Hepatocyte (in vitro differentiated cells): ENCODE measurements around the gene TM7SF2. TPM values are rescaled to one million over a fixed set of nuclear protein-coding genes. Genes with fewer than 3 reads are reported as not detected.
"Not testable (repeated sequence)": the region's sequence is repeated elsewhere in the genome, so short reads cannot be mapped to it uniquely, and the experiment has no call there.

ENCODE experiments used
- DNase-seq: peaks from one replicate; pipeline ENCODE4 v3.0.0-alpha.2; 2016; ENCODE audit warnings: low spot score
- H2AFZ ChIP-seq: fragments of 200-600 bp; sonication (generic); 2 replicates; pipeline ENCODE4 v1.6.0; 2016; ENCODE audit warnings: antibody characterized with exemption, mild to moderate bottlenecking
- H3K27ac ChIP-seq: fragments of 200-600 bp; sonication (generic); 2 replicates; pipeline ENCODE4 v1.5.1; 2016; ENCODE audit warnings: mild to moderate bottlenecking
- H3K27me3 ChIP-seq: fragments of 200-600 bp; sonication (generic); 2 replicates; pipeline ENCODE4 v1.6.1; 2016
- H3K36me3 ChIP-seq: fragments of 200-600 bp; sonication (generic); replicated peaks from 2 replicates; pipeline ENCODE4 v1.5.1; 2016; ENCODE audit warnings: low read depth; ENCODE audit not compliant: insufficient read depth
- H3K4me1 ChIP-seq: fragments of 200-600 bp; sonication (generic); 2 replicates; pipeline ENCODE4 v1.5.1; 2016; ENCODE audit warnings: mild to moderate bottlenecking, moderate library complexity; ENCODE audit not compliant: insufficient read depth
- H3K4me2 ChIP-seq: fragments of 200-600 bp; sonication (generic); 2 replicates; pipeline ENCODE4 v1.6.0; 2016
- H3K4me3 ChIP-seq: fragments of 200-600 bp; sonication (generic); 2 replicates; pipeline ENCODE4 v1.5.1; 2016; ENCODE audit warnings: mild to moderate bottlenecking
- H3K79me2 ChIP-seq: fragments of 200-600 bp; sonication (generic); 2 replicates; pipeline ENCODE4 v1.6.0; 2017; ENCODE audit warnings: mild to moderate bottlenecking
- H3K9me2 ChIP-seq: fragments of 200-600 bp; sonication (generic); replicated peaks from 2 replicates; pipeline ENCODE4 v1.6.0; 2017; ENCODE audit warnings: mild to moderate bottlenecking; ENCODE audit not compliant: insufficient read depth
- H3K9me3 ChIP-seq: fragments of 200-600 bp; sonication (generic); 2 replicates; pipeline ENCODE4 v1.5.1; 2016; ENCODE audit warnings: low read depth, mild to moderate bottlenecking
- H4K20me1 ChIP-seq: fragments of 200-600 bp; sonication (generic); 2 replicates; pipeline ENCODE4 v1.6.0; 2016; ENCODE audit warnings: mild to moderate bottlenecking; ENCODE audit not compliant: insufficient read depth, poor library complexity, severe bottlenecking
- EZH2 ChIP-seq: fragments of 200-600 bp; sonication (generic); IDR thresholded peaks from 2 replicates; pipeline ENCODE4 v1.6.1; 2016; ENCODE audit warnings: antibody characterized with exemption, mild to moderate bottlenecking, borderline replicate concordance
- EZH2phosphoT487 ChIP-seq: fragments of 200-600 bp; sonication (generic); IDR thresholded peaks from one replicate; pipeline ENCODE4 v1.6.1; 2018; ENCODE audit warnings: antibody characterized with exemption, mild to moderate bottlenecking, low read depth, moderate library complexity; ENCODE audit not compliant: unreplicated experiment, severe bottlenecking
- WGBS: methylation state at CpG from one replicate; pipeline ENCODE4 v1.1.6; 2016; ENCODE audit warnings: low lambda C conversion rate; ENCODE audit errors: missing lambda C conversion rate; 5-methylcytosine and 5-hydroxymethylcytosine counted together
- polyA plus RNA-seq: library from polyadenylated mRNA; unstranded; fragments of >200 nt; fragmentation: Nextera tagmentation; extraction: Ambion mirVana; gene quantifications from 2 replicates; pipeline ENCODE4 v1.2.1, GENCODE V29; 2016
- total RNA-seq: library from RNA; depleted of rRNA; stranded (reverse); fragments of >200 nt; gene quantifications from 2 replicates; pipeline ENCODE4 v1.2.3, GENCODE V29; 2014
- TF ChIP-seq, protein P1 (sequence below): fragments of 200-600 bp; sonication (generic); IDR thresholded peaks from 2 replicates; pipeline ENCODE4 v1.5.1; 2016; ENCODE audit warnings: antibody characterized with exemption, mild to moderate bottlenecking; ENCODE audit not compliant: poor library complexity

TM7SF2 gene
- total and polyA plus RNA-seq, 2 experiments from 2014 or later: 133 to 209 TPM

DNA sequence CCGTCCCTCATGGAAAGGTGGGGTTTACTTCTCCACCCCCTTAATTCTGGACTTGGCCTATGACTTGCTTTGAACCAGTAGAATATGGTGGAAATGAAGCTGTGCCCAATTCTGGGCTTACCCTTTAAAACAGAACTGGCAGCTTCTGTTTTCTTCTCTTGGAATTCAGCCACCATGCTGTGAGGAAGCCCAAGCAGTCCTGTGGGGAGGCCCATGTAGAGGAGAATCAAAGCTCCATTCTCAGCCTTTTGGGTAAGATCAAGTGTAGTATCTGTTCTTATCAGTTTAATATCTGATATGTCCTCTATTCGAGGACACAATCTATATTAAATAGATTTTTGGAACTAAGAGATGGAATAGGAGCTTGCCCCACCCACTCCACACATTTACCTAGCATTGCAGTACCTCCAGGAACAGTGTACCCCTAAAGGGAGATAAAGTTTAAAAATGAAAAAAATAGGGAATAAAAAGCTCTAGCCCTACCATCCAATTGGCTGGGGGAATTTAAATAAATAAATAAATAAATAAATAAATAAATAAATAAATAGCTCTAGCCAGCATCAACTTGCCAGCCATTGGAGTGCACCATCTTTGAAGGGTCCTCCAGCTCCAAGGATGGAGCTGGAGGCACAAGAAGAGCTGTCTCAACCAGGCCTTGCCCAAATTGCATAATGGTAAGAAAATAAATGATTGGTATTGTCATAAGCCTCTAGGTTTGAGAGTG lies 35.8 kb downstream of the TM7SF2 start:
- no peak overlapping the region for H3K4me3 ChIP-seq
- TF ChIP-seq EZH2phosphoT487: no peak
- no peak for TF ChIP-seq EZH2
- TF ChIP-seq, protein P1, sequence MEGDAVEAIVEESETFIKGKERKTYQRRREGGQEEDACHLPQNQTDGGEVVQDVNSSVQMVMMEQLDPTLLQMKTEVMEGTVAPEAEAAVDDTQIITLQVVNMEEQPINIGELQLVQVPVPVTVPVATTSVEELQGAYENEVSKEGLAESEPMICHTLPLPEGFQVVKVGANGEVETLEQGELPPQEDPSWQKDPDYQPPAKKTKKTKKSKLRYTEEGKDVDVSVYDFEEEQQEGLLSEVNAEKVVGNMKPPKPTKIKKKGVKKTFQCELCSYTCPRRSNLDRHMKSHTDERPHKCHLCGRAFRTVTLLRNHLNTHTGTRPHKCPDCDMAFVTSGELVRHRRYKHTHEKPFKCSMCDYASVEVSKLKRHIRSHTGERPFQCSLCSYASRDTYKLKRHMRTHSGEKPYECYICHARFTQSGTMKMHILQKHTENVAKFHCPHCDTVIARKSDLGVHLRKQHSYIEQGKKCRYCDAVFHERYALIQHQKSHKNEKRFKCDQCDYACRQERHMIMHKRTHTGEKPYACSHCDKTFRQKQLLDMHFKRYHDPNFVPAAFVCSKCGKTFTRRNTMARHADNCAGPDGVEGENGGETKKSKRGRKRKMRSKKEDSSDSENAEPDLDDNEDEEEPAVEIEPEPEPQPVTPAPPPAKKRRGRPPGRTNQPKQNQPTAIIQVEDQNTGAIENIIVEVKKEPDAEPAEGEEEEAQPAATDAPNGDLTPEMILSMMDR: no peak
- H3K4me1 ChIP-seq: peaks cover 8% of the 10 kb centered on the region
- H3K9me3 ChIP-seq: no peaks in the 10 kb centered on the region
- WGBS: 86% methylated on average over 2 of the region's 2 CpGs
- no peaks in the 10 kb centered on the region for H3K79me2 ChIP-seq
- H4K20me1 ChIP-seq: no peaks in the 10 kb centered on the region
- H3K27ac ChIP-seq: no peak overlapping the region
- no peaks in the 10 kb centered on the region for H3K27me3 ChIP-seq
- no peak for DNase-seq
- no peaks in the 10 kb centered on the region for H3K36me3 ChIP-seq
- no peak overlapping the region for H2AFZ ChIP-seq
- no peak overlapping the region for H3K4me2 ChIP-seq
- H3K9me2 ChIP-seq: no peaks in the 10 kb centered on the region

DNA sequence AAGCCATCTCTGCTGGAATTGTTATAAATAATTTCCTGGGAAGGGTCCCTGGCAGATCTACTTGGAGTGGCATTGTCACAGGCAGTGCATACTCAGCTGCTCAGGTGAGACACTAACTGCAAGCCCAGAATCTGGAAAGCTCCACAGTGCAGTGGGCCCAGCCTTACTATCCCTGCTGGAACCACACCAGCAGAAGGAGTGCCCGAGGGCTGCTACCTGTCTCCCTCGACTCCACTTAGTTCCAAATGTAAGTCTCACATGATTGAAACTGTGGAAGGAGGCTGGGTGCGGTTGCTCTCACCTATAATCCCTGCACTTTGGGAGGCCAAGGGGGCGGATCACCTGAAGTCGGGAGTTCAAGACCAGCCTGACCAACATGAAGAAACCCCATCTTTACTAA lies 37.0 kb downstream of the TM7SF2 start:
- DNase-seq: no peak
- Histone ChIP-seq H3K9me2 (no peaks in the 10 kb centered on the region), H2AFZ (no peak overlapping the region), H3K27me3 (no peaks in the 10 kb centered on the region), H3K4me3 (no peak overlapping the region), H3K9me3 (no peaks in the 10 kb centered on the region), H3K27ac (no peak overlapping the region), H4K20me1 (no peaks in the 10 kb centered on the region), H3K4me1 (peaks cover 8% of the 10 kb centered on the region), H3K4me2 (no peak overlapping the region), H3K79me2 (no peaks in the 10 kb centered on the region), H3K36me3 (no peaks in the 10 kb centered on the region)
- TF ChIP-seq, protein P1: no peak
- TF ChIP-seq EZH2 (no peak), EZH2phosphoT487 (no peak)
- WGBS: 83% methylated on average over 5 of the region's 5 CpGs

DNA sequence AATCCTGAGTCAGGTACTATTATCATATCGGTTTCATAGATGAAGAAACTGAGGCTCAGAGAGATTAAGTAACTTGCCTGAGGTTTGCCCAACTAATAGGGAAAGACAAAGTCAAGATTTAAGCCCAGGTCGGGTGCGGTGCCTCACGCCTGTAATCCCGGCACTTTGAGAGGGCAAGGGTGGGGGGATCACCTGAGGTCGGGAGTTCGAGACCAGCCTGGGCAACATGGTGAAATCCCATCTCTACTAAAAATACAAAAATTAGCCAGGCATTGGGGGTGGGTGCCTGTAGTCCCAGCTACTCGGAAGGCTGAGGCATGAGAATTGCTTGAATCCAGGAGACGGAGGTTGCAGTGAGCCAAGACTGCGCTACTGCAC lies 38.4 kb downstream of the TM7SF2 start:
- WGBS: 81% methylated on average over 10 of the region's 10 CpGs

DNA sequence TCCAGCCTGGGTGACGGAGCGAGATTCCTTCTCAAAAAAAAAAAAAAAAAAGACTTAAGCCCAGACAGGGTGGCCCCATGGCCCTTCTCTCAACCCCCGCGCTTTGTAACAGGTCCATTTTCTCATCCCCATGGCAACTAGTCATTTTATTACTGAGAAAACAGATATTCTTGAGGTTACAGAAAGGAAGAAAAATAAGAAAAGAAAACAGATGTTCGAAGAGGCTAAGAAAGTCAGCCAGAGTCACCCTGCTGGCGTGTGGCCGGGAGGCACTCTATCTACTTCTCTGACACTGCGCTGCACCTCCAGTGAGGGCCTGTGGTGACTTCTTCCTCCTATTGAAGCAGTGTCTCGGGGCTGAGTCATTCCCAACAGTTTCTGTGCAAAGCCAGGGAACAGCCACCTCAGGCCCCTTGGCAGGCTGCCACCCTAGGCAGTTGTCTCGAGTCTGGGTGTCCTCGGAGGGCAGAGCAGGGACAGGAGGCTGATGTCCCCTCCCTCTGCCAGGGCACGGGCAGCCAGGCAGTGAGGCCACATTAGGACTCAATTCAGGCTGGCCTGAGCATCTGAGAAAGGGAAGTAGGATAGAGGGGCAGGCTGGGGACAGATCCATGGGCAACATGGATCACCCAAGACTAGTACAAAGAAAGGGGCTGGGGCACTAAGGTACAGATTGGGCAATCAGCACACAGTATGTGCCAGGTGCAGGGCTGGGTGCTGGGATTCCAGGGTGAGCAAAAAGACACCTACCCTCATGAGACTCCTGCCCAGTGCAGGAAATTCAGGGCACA lies 39.0 kb downstream of the TM7SF2 start:
- peak; percentile 84 for DNase-seq
- H2AFZ ChIP-seq: no peak overlapping the region
- H3K4me3 ChIP-seq: no peak overlapping the region
- no peaks in the 10 kb centered on the region for H3K36me3 ChIP-seq
- no peaks in the 10 kb centered on the region for H3K79me2 ChIP-seq
- no peaks in the 10 kb centered on the region for H4K20me1 ChIP-seq
- peaks cover 8% of the 10 kb centered on the region for H3K4me1 ChIP-seq
- no peaks in the 10 kb centered on the region for H3K9me3 ChIP-seq
- H3K9me2 ChIP-seq: no peaks in the 10 kb centered on the region
- no peak for TF ChIP-seq EZH2phosphoT487
- TF ChIP-seq, protein P1: no peak
- TF ChIP-seq EZH2: no peak
- no peaks in the 10 kb centered on the region for H3K27me3 ChIP-seq
- WGBS: 43% methylated on average over 12 of the region's 12 CpGs
- H3K4me2 ChIP-seq: peak overlapping the region; percentile 38
- H3K27ac ChIP-seq: peak overlapping the region; percentile 25

More for the DNA sequence above, 38.4 kb downstream of the TM7SF2 start:
- H3K9me2 ChIP-seq, H3K4me1 ChIP-seq, H3K4me3 ChIP-seq, DNase-seq, H2AFZ ChIP-seq, H3K36me3 ChIP-seq, H3K27me3 ChIP-seq, H3K9me3 ChIP-seq, H4K20me1 ChIP-seq, H3K79me2 ChIP-seq: not testable (repeated sequence)
- Histone ChIP-seq H3K4me2 (peak overlapping the region; percentile 38), H3K27ac (peak overlapping the region; percentile 25)
